Neural crest cell (in vitro differentiated cells): ENCODE data around the gene ARPP21. TPM values are rescaled to one million over a fixed set of nuclear protein-coding genes. Genes with fewer than 3 reads are reported as not detected.

Experiments
- DNase-seq: peaks from one replicate; pipeline ENCODE4 v3.0.0; 2021; ENCODE audit warnings: low read depth, mixed read lengths, low spot score
- H3K27ac Mint-ChIP-seq: one replicate; pipeline ENCODE4 v1.8.0; 2021; ENCODE audit warnings: mild to moderate bottlenecking, mixed read lengths; ENCODE audit not compliant: unreplicated experiment
- H3K27me3 Mint-ChIP-seq: 2 replicates; pipeline ENCODE4 v1.8.0; 2021; ENCODE audit warnings: low read depth, mild to moderate bottlenecking, mixed read lengths
- H3K36me3 Mint-ChIP-seq: 2 replicates; pipeline ENCODE4 v1.8.0; 2021; ENCODE audit warnings: low read depth, mild to moderate bottlenecking, mixed read lengths
- H3K4me1 Mint-ChIP-seq: 2 replicates; pipeline ENCODE4 v1.8.0; 2021; ENCODE audit warnings: mixed read lengths
- H3K4me3 Mint-ChIP-seq: one replicate; pipeline ENCODE4 v1.8.0; 2021; ENCODE audit warnings: mild to moderate bottlenecking, mixed read lengths
- H3K9me3 Mint-ChIP-seq: 2 replicates; pipeline ENCODE4 v1.8.0; 2021; ENCODE audit warnings: mixed read lengths
- CTCF ChIP-seq: fragments of 200-600 bp; sonication (generic); conservative IDR thresholded peaks from 2 replicates; pipeline ENCODE4 v1.5.0; 2021; ENCODE audit warnings: antibody characterized with exemption, mild to moderate bottlenecking
- total RNA-seq: library from RNA; stranded (reverse); gene quantifications from 2 replicates; pipeline ENCODE4 v1.2.1, GENCODE V29; 2021

The ARPP21 gene
- total RNA-seq, 1 donor from 2014 or later, result 0.12 TPM

GRCh38 chr3:35644451-35644850, 5.1 kb downstream of the ARPP21 start:
- Mint-ChIP-seq H3K4me1 (peaks cover 11% of the 10 kb centered on the region), H3K27ac (no peak overlapping the region), H3K4me3 (no peak overlapping the region), H3K27me3 (peaks cover 55% of the 10 kb centered on the region), H3K9me3 (no peaks in the 10 kb centered on the region), H3K36me3 (no peaks in the 10 kb centered on the region)
- no peak for TF ChIP-seq CTCF
- DNase-seq, result no peak

- Mint-ChIP-seq H3K4me1 (peaks cover 4% of the 10 kb centered on the region), H3K9me3 (no peaks in the 10 kb centered on the region), H3K36me3 (no peaks in the 10 kb centered on the region), H3K27ac (no peak overlapping the region), H3K4me3 (no peak overlapping the region), H3K27me3 (peaks cover 48% of the 10 kb centered on the region)
- no peak for TF ChIP-seq CTCF
- no peak for DNase-seq
Observed at GRCh38 chr3:35645189-35645588, 5.9 kb downstream of the ARPP21 start.

GRCh38 chr3:35646081-35646480, 6.8 kb downstream of the ARPP21 start:
- Mint-ChIP-seq H3K4me1 (no peaks in the 10 kb centered on the region), H3K4me3 (no peak overlapping the region), H3K9me3 (no peaks in the 10 kb centered on the region), H3K27me3 (peaks cover 39% of the 10 kb centered on the region), H3K27ac (no peak overlapping the region), H3K36me3 (no peaks in the 10 kb centered on the region)
- TF ChIP-seq CTCF, result no peak
- no peak for DNase-seq

GRCh38 chr3:35647461-35647860, 8.1 kb downstream of the ARPP21 start:
- H3K4me3 Mint-ChIP-seq, result no peak overlapping the region
- no peak overlapping the region for H3K27ac Mint-ChIP-seq
- DNase-seq, result no peak
- H3K27me3 Mint-ChIP-seq, result peaks cover 25% of the 10 kb centered on the region
- H3K36me3 Mint-ChIP-seq, result no peaks in the 10 kb centered on the region
- H3K9me3 Mint-ChIP-seq, result no peaks in the 10 kb centered on the region
- H3K4me1 Mint-ChIP-seq, result peaks cover 4% of the 10 kb centered on the region
- no peak for TF ChIP-seq CTCF

GRCh38 chr3:35648347-35648746, 9.0 kb downstream of the ARPP21 start:
- H3K27me3 Mint-ChIP-seq, result peaks cover 16% of the 10 kb centered on the region
- no peak for TF ChIP-seq CTCF
- H3K4me3 Mint-ChIP-seq, result no peak overlapping the region
- no peak overlapping the region for H3K27ac Mint-ChIP-seq
- no peak for DNase-seq
- no peaks in the 10 kb centered on the region for H3K9me3 Mint-ChIP-seq
- H3K4me1 Mint-ChIP-seq, result peaks cover 4% of the 10 kb centered on the region
- no peaks in the 10 kb centered on the region for H3K36me3 Mint-ChIP-seq

- Mint-ChIP-seq H3K4me3 (no peak overlapping the region), H3K27ac (no peak overlapping the region), H3K36me3 (no peaks in the 10 kb centered on the region), H3K9me3 (no peaks in the 10 kb centered on the region), H3K27me3 (peaks cover 7% of the 10 kb centered on the region), H3K4me1 (peaks cover 4% of the 10 kb centered on the region)
- no peak for TF ChIP-seq CTCF
- no peak for DNase-seq
Observed at GRCh38 chr3:35649405-35649804, 10.1 kb downstream of the ARPP21 start.
